ENCODE data around the gene RECK.
"Not testable (repeated sequence)": the region's sequence is repeated elsewhere in the genome, so short reads cannot be mapped to it uniquely, and the experiment has no call there.

Gene RECK

GRCh38 chr9:36141288-36141687 lies 104.6 kb downstream of the RECK start:
- no peak for DNase-seq

GRCh38 chr9:36141761-36142160 lies 105.0 kb downstream of the RECK start:
- no peak for DNase-seq

- DNase-seq, result no peak
Measured at GRCh38 chr9:36142510-36143244, 106.0 kb downstream of the RECK start.

- no peak for DNase-seq
Measured at GRCh38 chr9:36143245-36143641, 106.5 kb downstream of the RECK start.

GRCh38 chr9:36144309-36145232 lies 107.9 kb downstream of the RECK start:
- no peak for DNase-seq

- no peak for DNase-seq
Measured at GRCh38 chr9:36145970-36146369, 109.3 kb downstream of the RECK start.

- no peak for DNase-seq
Measured at GRCh38 chr9:36146651-36147050, 109.9 kb downstream of the RECK start.

GRCh38 chr9:36147441-36148175 lies 110.9 kb downstream of the RECK start:
- DNase-seq, result no peak

- DNase-seq, result no peak
Measured at GRCh38 chr9:36148311-36149051, 111.8 kb downstream of the RECK start.

GRCh38 chr9:36149197-36149596 lies 112.5 kb downstream of the RECK start:
- DNase-seq, result no peak

- DNase-seq, result no peak
Measured at GRCh38 chr9:36150574-36151315, 114.0 kb downstream of the RECK start.

GRCh38 chr9:36151316-36152210 lies 114.8 kb downstream of the RECK start:
- no peak for DNase-seq

GRCh38 chr9:36152741-36153438 lies 116.2 kb downstream of the RECK start:
- DNase-seq, result no peak

- no peak for DNase-seq
Measured at GRCh38 chr9:36153746-36154145, 117.0 kb downstream of the RECK start.

- DNase-seq, result no peak
Measured at GRCh38 chr9:36154331-36154952, 117.7 kb downstream of the RECK start.

- no peak for DNase-seq
Measured at GRCh38 chr9:36156116-36156515, 119.4 kb downstream of the RECK start.

GRCh38 chr9:36158122-36158521 lies 121.4 kb downstream of the RECK start:
- DNase-seq, result no peak

- no peak for DNase-seq
Measured at GRCh38 chr9:36158917-36159316, 122.2 kb downstream of the RECK start.

- not testable (repeated sequence) for DNase-seq
Measured at GRCh38 chr9:36159509-36159908, 122.8 kb downstream of the RECK start.

GRCh38 chr9:36160126-36160525 lies 123.4 kb downstream of the RECK start:
- DNase-seq, result not testable (repeated sequence)
